Activated gamma-delta T cell (primary cell): Measurements from ENCODE around the gene MRPL41.
"Not testable (repeated sequence)": the region's sequence is repeated elsewhere in the genome, so short reads cannot be mapped to it uniquely, and the experiment has no call there.

Experiments used
- DNase-seq: peaks from one replicate; lab custom pipeline; 2025; lab: John Stamatoyannopoulos, UW

MRPL41 gene

GRCh38 chr9:137521405-137521985, 30.2 kb upstream of the MRPL41 start:
- no peak for DNase-seq

- DNase-seq, result no peak
These were observed 28.8 kb upstream of the MRPL41 start for GRCh38 chr9:137522746-137523455.

- no peak for DNase-seq
These were observed 27.3 kb upstream of the MRPL41 start for GRCh38 chr9:137524161-137524980.

GRCh38 chr9:137524981-137525317, 26.7 kb upstream of the MRPL41 start:
- DNase-seq, result no peak

GRCh38 chr9:137530331-137530730, 21.3 kb upstream of the MRPL41 start:
- DNase-seq, result no peak

GRCh38 chr9:137531099-137531765, 20.4 kb upstream of the MRPL41 start:
- DNase-seq, result no peak

- DNase-seq, result not testable (repeated sequence)
These were observed 18.7 kb upstream of the MRPL41 start for GRCh38 chr9:137532891-137533468.

- DNase-seq, result no peak
These were observed 17.2 kb upstream of the MRPL41 start for GRCh38 chr9:137534256-137535119.

- DNase-seq, result no peak
These were observed 16.6 kb upstream of the MRPL41 start for GRCh38 chr9:137535120-137535428.

GRCh38 chr9:137536594-137537131, 15.0 kb upstream of the MRPL41 start:
- not testable (repeated sequence) for DNase-seq

GRCh38 chr9:137538058-137538457, 13.6 kb upstream of the MRPL41 start:
- no peak for DNase-seq

- no peak for DNase-seq
These were observed 11.1 kb upstream of the MRPL41 start for GRCh38 chr9:137540536-137540935.

GRCh38 chr9:137542486-137542885, 9.2 kb upstream of the MRPL41 start:
- DNase-seq, result no peak

GRCh38 chr9:137543237-137543963, 8.3 kb upstream of the MRPL41 start:
- DNase-seq, result no peak

- DNase-seq, result no peak
These were observed 7.4 kb upstream of the MRPL41 start for GRCh38 chr9:137544176-137544760.

- DNase-seq, result no peak
These were observed 6.6 kb upstream of the MRPL41 start for GRCh38 chr9:137545123-137545522.

GRCh38 chr9:137547687-137548543, 3.8 kb upstream of the MRPL41 start:
- no peak for DNase-seq

GRCh38 chr9:137550231-137550621, 1.5 kb upstream of the MRPL41 start, which contains the start of gene PNPLA7:
TSS of gene PNPLA7 (minus strand) at chr9:137550402. CDS start at chr9:137550197, 205 bp downstream.
- no peak for DNase-seq

- not testable (repeated sequence) for DNase-seq
These were observed 768 bp upstream of the MRPL41 start for GRCh38 chr9:137550958-137551263.
